ENCODE results near the gene ANXA2R. TPM values are rescaled to one million over a fixed set of nuclear protein-coding genes. Genes with fewer than 3 reads are reported as not detected.
A peak's percentile ranks its signal among the peaks of the same experiment; 100 is the strongest.

Gene ANXA2R
- total and polyA plus RNA-seq, 9 of the 15 experiments (the other 6 are each of a cell fraction or from before 2014, with no cell fraction given): 2.1 to 4.8 (median 3.4) TPM

GRCh38 chr5:43007911-43008362, 32.2 kb downstream of the ANXA2R start:
- H3K9me1 ChIP-seq (ENCODE audit: control insufficient read depth, insufficient read depth, low read length): no peaks in the 10 kb centered on the region
- H3K4me2 ChIP-seq (ENCODE audit: insufficient read depth, low read length): peak overlapping the region; percentile 89
- peak overlapping the region; percentile 93 for H3K27ac ChIP-seq (ENCODE audit: extremely low read depth, low read depth, low read length)
- TSS peak; percentile 94 for BruUV-seq (replicated peaks)
- DNase-seq (ENCODE audit: extremely low read depth in 1 of 4, low spot score in 3 of 4) (peak; percentile 79 to 88 (median 82)), ATAC-seq (peak; percentile 81), FAIRE-seq (no peak)
- no peaks in the 10 kb centered on the region for H3K9me3 ChIP-seq (replicated peaks; ENCODE audit: control insufficient read depth, insufficient read depth, low read depth, low read length)
- WGBS (ENCODE audit: insufficient coverage, low coverage, missing lambda C conversion rate): 1% methylated on average over 25 of the region's 25 CpGs
- peaks cover 16 to 21% of the 10 kb centered on the region in 2 experiments; a peak in 4 of 5 replicates for H3K4me1 ChIP-seq (replicated peaks in 1 of 2; ENCODE audit: control insufficient read depth in 2 of 2, insufficient read depth in 2 of 2, low read length in 2 of 2)
- POLR2A ChIA-PET: interaction anchor here (0.5 to 3.3 kb wide), 17 partner anchors 12 to 476 kb away, joined by 3 to 19 read pairs (median 4); partner anchors contain the start of genes TMEM267 and ZNF131
- H3K79me2 ChIP-seq (ENCODE audit: control insufficient read depth, insufficient read depth, low read length): no peaks in the 10 kb centered on the region
- CTCF ChIA-PET (ENCODE audit: low intra/inter-chr PET ratio): interaction anchor here (1.0 to 1.6 kb wide), 2 partner anchors 32 to 57 kb away, joined by 3 to 6 read pairs; partner anchors contain the start of gene ANXA2R
- in situ Hi-C loops (cut with MboI): no loop called here
- H3K9ac ChIP-seq (ENCODE audit: insufficient read depth in 1 of 2, low read depth in 2 of 2, low read length in 2 of 2): peak overlapping the region; percentile 86 to 89
- H2AFZ ChIP-seq (ENCODE audit: low read depth, low read length): peak overlapping the region; percentile 97
- intact Hi-C loops (cut with micrococcal nuclease): loop anchor here (1.0 to 5.0 kb wide), 4 partner anchors 13 to 114 kb away; partner anchors contain the start of genes ANXA2R and ZNF131
- H3K4me3 ChIP-seq: peak overlapping the region; percentile 46
- H3K36me3 ChIP-seq (ENCODE audit: control insufficient read depth, insufficient read depth, low read length): no peaks in the 10 kb centered on the region; the same call in 2 of the 3 replicates
- H3K27me3 ChIP-seq (ENCODE audit: control insufficient read depth in 2 of 2, insufficient read depth in 2 of 2, low read length in 2 of 2): no peaks in the 10 kb centered on the region
- no peaks in the 10 kb centered on the region for H4K20me1 ChIP-seq (replicated peaks; ENCODE audit: control insufficient read depth, insufficient read depth, low read length)
- TF ChIP-seq YY1 (IDR thresholded peaks at IDR 0.05; ENCODE audit: borderline replicate concordance in 1 of 3, control insufficient read depth in 1 of 3, extremely low read depth in 1 of 3, insufficient read depth in 3 of 3, insufficient read length in 1 of 3, insufficient replicate concordance in 2 of 3, low read depth in 1 of 3, low read length in 2 of 3) (peak in 1 of 3 experiments; percentile 22), RERE (CRISPR knock-in tag; IDR thresholded peaks at IDR 0.05; ENCODE audit: borderline replicate concordance) (peak; percentile 45; the same call in 1 of the 2 replicates), TEAD4 (IDR thresholded peaks at IDR 0.05; ENCODE audit: low read length) (no peak), TEAD4 (CRISPR knock-in tag; IDR thresholded peaks at IDR 0.05; ENCODE audit: borderline replicate concordance) (no peak), ZSCAN29 (IDR thresholded peaks at IDR 0.05) (peak; percentile 53; the same call in 1 of the 2 replicates), DNMT1 (IDR thresholded peaks at IDR 0.05) (no peak), HDAC1 (IDR thresholded peaks at IDR 0.05) (no peak), SRSF9 (IDR thresholded peaks at IDR 0.05; ENCODE audit: borderline replicate concordance, low read depth, low read length) (no peak), PHF20 (IDR thresholded peaks at IDR 0.05; ENCODE audit: partially characterized antibody) (no peak), ZNF644 (tag; IDR thresholded peaks at IDR 0.05; ENCODE audit: low read depth) (no peak), KDM2B (CRISPR knock-in tag; IDR thresholded peaks at IDR 0.05) (peak; percentile 19; the same call in 1 of the 2 replicates), KAT2B (IDR thresholded peaks at IDR 0.05; ENCODE audit: low read depth, low read length) (no peak)
- TF ChIP-seq, protein P1, sequence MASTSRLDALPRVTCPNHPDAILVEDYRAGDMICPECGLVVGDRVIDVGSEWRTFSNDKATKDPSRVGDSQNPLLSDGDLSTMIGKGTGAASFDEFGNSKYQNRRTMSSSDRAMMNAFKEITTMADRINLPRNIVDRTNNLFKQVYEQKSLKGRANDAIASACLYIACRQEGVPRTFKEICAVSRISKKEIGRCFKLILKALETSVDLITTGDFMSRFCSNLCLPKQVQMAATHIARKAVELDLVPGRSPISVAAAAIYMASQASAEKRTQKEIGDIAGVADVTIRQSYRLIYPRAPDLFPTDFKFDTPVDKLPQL (IDR thresholded peaks at IDR 0.05; ENCODE audit: extremely low read depth, insufficient read length): no peak
- TF ChIP-seq, protein P2, sequence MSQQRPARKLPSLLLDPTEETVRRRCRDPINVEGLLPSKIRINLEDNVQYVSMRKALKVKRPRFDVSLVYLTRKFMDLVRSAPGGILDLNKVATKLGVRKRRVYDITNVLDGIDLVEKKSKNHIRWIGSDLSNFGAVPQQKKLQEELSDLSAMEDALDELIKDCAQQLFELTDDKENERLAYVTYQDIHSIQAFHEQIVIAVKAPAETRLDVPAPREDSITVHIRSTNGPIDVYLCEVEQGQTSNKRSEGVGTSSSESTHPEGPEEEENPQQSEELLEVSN (IDR thresholded peaks at IDR 0.05; ENCODE audit: borderline replicate concordance in 1 of 2, extremely low read depth in 1 of 2, insufficient read depth in 1 of 2, insufficient read length in 1 of 2, low read depth in 1 of 2, low read length in 1 of 2, poor library complexity in 1 of 2, severe bottlenecking in 1 of 2): peak in 1 of 2 experiments; percentile 4

All from K562 (cell line).